ENCODE results near the gene PDAP1.
"Not testable (repeated sequence)": the region's sequence is repeated elsewhere in the genome, so short reads cannot be mapped to it uniquely, and the experiment has no call there.

PDAP1 gene

DNA sequence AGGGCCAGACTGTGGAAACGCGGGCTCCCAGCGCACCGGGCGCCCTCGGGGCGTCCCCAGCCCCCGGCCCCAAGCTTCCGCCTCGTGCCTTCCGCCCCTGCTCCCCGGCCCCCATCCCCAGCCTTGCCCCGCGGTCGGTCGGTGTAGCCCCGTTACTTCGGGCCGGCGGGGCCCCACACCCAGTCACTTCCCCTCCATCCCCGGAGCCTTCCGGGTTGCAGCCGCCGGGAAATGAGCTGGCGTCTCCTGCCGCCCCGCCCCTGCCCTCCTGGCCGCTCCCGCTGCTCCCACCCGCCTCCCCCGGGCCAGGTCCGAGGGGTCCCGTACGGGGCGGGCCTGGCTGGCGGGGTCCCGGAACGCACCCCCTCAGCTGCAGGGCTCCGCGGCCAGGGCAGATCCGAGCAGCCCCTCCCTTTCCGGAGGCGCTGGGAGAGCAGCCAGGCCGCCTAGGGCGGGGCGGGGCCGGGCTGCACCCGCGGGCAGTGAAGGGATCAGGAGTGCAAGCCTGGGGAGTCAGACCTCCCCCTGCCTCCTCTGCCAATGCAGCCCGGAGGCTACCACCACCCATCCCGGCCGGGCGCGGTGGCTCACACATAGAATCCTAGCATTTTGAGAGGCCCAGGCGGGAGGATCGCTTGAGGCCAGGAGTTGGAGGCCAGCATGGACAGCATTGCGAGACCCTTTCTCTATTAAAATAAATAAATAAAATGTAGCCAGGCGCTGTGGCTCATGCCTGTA, 33.2 kb downstream of the PDAP1 start:
- peak; percentile 56 for DNase-seq

DNA sequence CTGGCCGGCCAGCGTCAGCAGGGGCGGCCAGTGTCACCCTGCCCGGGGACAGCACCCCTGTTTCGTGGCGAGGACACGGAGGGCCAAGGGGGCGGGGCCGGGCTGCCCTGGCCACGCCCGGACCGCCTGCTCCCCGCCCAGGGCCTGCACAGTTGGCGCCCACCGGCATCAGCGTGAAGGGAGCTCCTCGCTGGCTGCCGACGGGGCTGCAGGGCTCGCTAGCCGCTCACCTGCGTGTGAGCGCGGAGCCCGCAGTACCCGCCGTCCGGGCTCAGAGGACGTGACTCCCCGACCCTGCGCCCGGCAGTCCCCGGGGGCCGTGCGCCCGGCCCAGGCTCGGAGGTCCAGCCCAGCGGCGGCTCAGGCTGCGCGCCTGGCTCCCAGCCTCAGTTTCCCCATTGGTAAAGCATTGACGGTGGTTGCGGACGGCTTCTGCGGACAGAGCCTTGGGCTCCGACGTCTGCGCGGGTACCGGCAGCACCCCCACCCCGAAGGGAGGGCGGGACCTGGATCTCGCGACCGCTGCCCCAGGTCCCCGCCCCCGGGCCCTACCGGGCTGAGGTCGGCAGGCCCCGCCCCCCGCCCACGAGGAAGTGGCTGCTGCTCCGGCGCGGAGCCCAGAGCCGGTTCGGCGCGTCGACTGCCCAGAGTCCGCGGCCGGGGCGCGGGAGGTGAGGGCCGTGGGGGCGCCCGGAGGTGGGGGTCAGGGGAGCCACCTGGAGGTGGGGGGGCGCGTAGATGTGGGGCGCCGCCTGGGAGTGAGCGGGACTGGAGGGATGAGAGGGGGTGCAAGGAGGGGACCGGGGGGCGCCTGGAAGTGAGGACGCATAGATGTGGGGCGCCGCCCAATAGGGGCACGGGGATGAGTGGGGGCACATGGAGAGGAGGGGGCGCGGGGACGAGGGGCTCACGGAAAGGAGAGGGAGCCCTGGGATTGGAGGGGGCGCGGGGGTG, 34.0 kb downstream of the PDAP1 start, which contains the start of gene ARPC1B:
Gene ARPC1B, plus strand, starts transcription at position 620 of the 954 bp plus-strand sequence. CDS start 10,985 bp downstream, outside the sequence.
- DNase-seq, result peak; percentile 81

- DNase-seq, result no peak
Measured at GRCh38 chr7:99373091-99374066, 35.0 kb downstream of the PDAP1 start.

GRCh38 chr7:99372275-99373090, 35.9 kb downstream of the PDAP1 start:
- no peak for DNase-seq

GRCh38 chr7:99371376-99371920, 36.9 kb downstream of the PDAP1 start:
- no peak for DNase-seq

GRCh38 chr7:99369767-99370391, 38.5 kb downstream of the PDAP1 start:
- DNase-seq, result no peak

DNA sequence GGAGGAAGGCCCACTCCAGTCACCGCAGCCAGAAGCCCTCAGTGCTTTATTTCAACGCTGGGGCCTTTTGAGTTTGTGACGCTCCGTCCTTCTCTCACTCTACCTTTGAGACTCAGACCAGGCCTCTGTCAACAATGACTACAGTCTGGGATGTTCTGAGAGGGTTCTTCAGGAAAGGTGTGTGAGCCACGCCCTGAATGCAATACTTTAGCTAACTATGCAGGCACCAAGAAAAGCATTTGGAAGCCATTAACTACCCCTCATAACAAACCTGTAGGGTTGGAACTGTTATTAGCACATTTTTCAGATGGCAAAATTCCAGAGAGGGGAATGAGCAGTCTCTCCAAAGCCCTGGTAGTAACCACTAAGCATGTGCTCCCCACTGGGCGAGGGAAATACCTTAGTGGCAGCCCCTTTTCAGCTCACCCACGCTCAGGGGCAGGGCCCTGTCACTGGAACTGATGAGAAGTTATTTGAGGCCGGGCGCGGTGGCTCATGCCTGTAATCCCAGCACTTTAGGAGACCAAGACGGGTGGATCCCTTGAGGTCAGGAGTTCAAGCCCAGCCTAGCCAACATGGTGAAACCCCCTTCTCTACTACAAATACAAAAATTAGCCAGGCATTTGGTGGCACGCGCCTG, 39.5 kb downstream of the PDAP1 start:
- DNase-seq, result no peak

DNA sequence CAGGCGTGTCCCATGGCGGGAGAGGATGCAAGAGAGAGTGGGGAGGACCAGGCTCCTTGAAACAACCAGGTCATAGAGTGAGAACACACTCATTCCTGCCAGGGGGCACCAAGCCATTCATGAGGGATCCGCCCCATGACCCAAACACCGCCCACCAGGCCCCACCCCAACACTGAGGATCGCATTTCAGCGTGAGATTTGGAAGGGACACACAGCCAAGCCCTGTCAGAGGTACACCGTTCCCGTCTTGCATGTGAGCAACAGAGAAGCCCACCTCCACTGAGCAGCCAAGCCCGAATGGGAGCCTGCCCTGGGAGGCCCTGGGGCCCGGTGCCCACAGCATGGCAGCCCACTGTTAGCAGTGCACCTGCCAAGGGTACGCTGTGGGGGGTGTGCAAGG, 41.8 kb downstream of the PDAP1 start:
- DNase-seq, result no peak

GRCh38 chr7:99365318-99366141, 42.9 kb downstream of the PDAP1 start:
- peak; percentile 65 for DNase-seq

DNA sequence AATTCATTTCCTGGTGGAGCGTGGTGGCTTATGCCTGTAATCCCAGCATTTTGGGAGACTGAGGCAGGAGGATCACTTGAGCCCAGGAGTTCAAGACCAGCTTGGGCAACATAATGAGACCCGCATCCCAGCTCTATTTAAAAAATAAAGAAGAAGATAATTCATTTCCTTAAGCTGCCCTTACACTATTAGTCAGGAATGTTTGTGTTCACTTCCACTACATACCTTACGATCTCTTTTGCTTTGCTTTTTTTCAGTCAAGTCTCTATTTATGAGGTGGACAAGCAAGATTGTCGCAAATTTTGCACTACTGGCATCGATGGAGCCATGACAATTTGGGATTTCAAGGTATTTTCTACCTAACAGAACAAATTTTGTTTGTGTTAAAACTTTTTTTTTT, 45.1 kb downstream of the PDAP1 start:
- DNase-seq, result no peak

DNA sequence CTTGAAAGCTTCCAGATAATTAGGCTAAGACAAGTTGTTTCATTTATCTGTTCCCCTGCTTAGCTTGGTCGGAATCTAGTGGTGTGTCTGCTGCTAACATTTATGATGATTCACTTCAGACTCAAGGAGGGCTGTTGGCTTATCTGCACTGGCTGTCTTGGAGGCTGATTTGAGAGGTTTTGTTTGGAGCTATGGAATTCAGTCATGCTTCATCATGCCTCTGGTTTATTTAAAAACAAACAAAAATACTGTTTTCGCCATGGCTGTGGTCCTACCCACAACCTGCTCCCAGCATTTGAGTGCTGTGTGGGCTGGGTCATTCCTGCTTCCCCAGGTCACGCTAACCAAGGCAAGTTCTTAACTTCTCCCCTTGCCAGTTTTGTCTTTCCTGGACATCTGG, 45.6 kb downstream of the PDAP1 start:
- DNase-seq, result no peak

GRCh38 chr7:99359465-99360154, 48.8 kb downstream of the PDAP1 start:
- DNase-seq, result no peak

DNA sequence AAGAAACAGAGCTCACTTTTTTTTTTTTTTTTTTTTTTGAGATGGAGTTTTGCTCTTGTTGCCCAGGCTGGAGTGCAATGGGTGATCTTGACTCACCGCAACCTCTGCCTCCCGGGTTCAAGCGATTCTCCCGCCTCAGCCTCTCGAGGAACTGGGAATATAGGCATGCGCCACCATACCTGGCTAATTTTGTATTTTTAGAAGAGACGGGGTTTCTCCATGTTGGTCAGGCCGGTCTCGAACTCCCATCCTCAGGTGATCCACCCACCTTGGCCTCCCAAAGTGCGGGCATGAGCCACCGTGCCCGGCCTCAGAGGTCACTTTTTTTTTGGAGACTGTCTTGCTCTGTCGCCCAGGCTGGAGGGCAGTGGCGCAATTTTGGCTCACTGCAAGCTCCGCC, 49.9 kb downstream of the PDAP1 start:
- DNase-seq, result not testable (repeated sequence)

DNA sequence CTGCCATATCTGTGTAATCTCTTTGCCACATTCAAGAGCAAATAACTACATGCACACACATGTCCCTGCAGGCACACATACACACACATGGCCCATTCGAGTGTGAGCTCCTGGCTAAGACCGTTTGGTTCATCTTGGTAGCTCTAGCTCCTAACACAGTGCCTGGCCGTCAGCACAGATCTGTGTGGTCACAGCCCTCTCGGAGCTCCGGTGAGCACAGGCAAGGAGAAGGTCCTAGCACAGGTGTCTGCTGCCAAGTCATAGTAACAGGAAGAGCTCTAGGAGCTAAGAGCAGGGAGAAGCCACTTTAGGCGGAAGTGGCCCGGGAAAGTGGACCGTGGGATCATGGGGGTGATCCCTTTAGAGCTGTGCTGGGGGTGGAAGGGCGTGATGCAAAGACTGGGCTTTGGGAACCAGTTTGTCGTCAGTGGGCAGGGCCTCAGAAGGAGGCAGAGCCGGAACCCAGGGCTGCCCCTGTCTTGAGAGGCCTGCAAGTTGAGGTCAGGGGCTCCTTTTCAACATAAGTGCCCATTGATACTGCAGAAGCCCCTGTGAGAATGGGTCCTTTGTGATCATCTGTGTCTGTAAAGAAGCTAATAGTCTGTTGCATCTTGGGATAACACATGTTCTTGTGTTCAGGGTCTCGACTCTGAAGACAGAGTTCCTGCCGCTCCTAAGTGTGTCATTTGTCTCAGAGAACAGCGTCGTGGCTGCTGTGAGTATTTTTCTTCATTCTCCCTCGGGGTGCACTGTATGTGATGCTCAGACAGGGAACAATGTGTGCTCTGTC, 50.5 kb downstream of the PDAP1 start:
- DNase-seq, result no peak

- DNase-seq, result no peak
Measured at GRCh38 chr7:99355098-99355497, 53.3 kb downstream of the PDAP1 start.

GRCh38 chr7:99352247-99352646, 56.1 kb downstream of the PDAP1 start:
- no peak for DNase-seq

- DNase-seq, result not testable (repeated sequence)
Measured at GRCh38 chr7:99350641-99351040, 57.8 kb downstream of the PDAP1 start.
